H1 (cell line): ENCODE measurements around the gene ADAMTS16. TPM values are rescaled to one million over a fixed set of nuclear protein-coding genes. Genes with fewer than 3 reads are reported as not detected.

ENCODE experiments used
- CTCF ChIP-seq, 3 experiments: IDR thresholded peaks; 1 replicate in 2 of 3; 2 replicates in 1 of 3; pipeline versions ENCODE4 v1.5.1 to v1.6.1; 2011; ENCODE audit warnings: low read length in 3 of 3, mild to moderate bottlenecking in 3 of 3, inconsistent platforms in 2 of 3, low read depth in 1 of 3, moderate library complexity in 1 of 3; ENCODE audit not compliant: insufficient read depth in 1 of 3; ENCODE audit errors: control extremely low read depth in 1 of 3
- polyA plus RNA-seq, 7 experiments: library from polyadenylated mRNA; depleted of rRNA in 3 of 7; stranded (reverse) in 5 of 7; unstranded in 2 of 7; fragments of >200 nt in 5 of 7; fragments of 200-250 nt in 2 of 7; gene quantifications; 1 replicate in 5 of 7; 2 replicates in 1 of 7; 4 replicates in 1 of 7; pipeline versions ENCODE4 v1.2.1 to v1.2.3, GENCODE V29; 2011 to 2013; ENCODE audit warnings: missing spikeins in 2 of 7, mixed read lengths in 2 of 7
- total RNA-seq: library from RNA; stranded (reverse); fragmentation: NEBNext Ultra II Directional; extraction: Animal tissue kit (Norgen Biotek cat#: 25700); gene quantifications from 2 replicates; pipeline ENCODE4 v1.2.1, GENCODE V29; 2021

Gene ADAMTS16
- total and polyA plus RNA-seq, 2 of the 8 experiments (the other 6 are each of a cell fraction or from before 2014, with no cell fraction given), result 3.7 to 16.0 TPM

GRCh38 chr5:5246736-5247135 is 106.6 kb downstream of the ADAMTS16 start (continued):
- no peak for TF ChIP-seq CTCF (IDR thresholded peaks at IDR 0.05; ENCODE audit: control extremely low read depth in 1 of 3, insufficient read depth in 1 of 3, low read depth in 1 of 3, low read length in 3 of 3)
